ENCODE data around the gene ALDH16A1.
A peak's percentile ranks its signal among the peaks of the same experiment; 100 is the strongest.
"Not testable (repeated sequence)": the region's sequence is repeated elsewhere in the genome, so short reads cannot be mapped to it uniquely, and the experiment has no call there.

ALDH16A1 gene

DNA sequence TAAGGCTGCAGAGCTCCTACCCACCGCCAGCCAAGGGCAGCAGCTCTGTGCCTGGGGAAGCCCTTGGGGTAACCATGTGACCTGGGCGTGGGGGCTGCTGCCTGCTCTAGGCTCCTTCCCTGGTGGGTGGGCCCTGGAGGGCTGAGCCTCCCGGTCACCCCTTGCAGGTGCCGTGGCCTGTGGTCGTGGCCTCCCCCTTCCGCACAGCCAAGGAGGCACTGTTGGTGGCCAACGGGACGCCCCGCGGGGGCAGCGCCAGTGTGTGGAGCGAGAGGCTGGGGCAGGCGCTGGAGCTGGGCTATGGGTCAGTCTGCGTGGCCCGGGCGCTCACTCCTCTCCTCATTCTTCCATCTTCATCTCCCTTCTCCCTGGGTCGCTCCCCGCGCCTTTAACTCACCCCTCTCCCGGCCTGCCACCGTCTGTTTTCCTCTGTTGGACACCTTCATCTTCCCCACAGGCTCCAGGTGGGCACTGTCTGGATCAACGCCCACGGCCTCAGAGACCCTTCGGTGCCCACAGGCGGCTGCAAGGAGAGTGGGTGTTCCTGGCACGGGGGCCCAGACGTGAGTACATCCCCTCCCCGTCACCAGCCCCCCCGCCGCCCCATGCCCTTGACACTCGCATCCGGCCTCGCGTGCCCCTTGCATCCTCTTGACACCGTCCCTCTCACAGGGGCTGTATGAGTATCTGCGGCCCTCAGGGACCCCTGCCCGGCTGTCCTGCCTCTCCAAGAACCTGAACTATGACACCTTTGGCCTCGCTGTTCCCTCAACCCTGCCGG is 11.1 kb downstream of the ALDH16A1 start:
- Histone ChIP-seq H3K4me3 (ENCODE audit: low read length in 2 of 2) (no peak overlapping the region), H3K27ac (ENCODE audit: low read length) (no peak overlapping the region), H3K9me3 (ENCODE audit: control insufficient read depth in 2 of 2, low read length in 2 of 2) (no peaks in the 10 kb centered on the region), H3K9ac (ENCODE audit: low read length in 2 of 2) (no peak overlapping the region), H3K36me3 (ENCODE audit: control insufficient read depth in 2 of 2, insufficient read depth in 2 of 2, low read length in 2 of 2) (peaks cover 0 to 2% of the 10 kb centered on the region in 2 donors), H3K4me1 (ENCODE audit: control insufficient read depth, insufficient read depth, low read length) (peaks cover 3% of the 10 kb centered on the region), H3K27me3 (ENCODE audit: control insufficient read depth in 1 of 2, insufficient read depth in 2 of 2, low read length in 2 of 2) (no peaks in the 10 kb centered on the region)

DNA sequence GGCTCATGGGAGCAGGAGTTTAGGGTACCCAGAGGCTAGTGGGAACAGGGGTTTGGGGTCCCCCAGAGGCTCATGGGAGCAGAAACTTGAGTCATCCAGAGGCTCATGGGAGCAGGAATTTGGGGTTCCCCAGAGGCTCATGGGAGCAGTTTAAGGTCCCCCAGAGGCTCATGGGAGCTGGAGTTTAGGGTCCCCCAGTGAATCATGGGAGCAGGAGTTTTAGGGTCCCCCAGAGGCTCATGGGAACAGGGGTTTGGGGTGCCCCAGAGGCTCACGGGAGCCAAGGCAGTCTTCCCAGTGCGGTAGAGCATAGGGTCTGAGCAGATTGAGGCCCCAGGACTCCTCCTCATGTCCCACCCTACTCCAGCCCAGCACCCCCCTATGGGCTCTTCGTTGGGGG is 12.3 kb downstream of the ALDH16A1 start:
- Histone ChIP-seq H3K4me1 (ENCODE audit: control insufficient read depth, insufficient read depth, low read length) (peaks cover 5% of the 10 kb centered on the region), H3K36me3 (ENCODE audit: control insufficient read depth in 2 of 2, insufficient read depth in 2 of 2, low read length in 2 of 2) (no peaks in the 10 kb centered on the region), H3K9me3 (ENCODE audit: control insufficient read depth in 2 of 2, low read length in 2 of 2) (no peaks in the 10 kb centered on the region), H3K27me3 (ENCODE audit: control insufficient read depth in 1 of 2, insufficient read depth in 2 of 2, low read length in 2 of 2) (no peaks in the 10 kb centered on the region), H3K4me3 (ENCODE audit: low read length in 2 of 2) (no peak overlapping the region), H3K27ac (ENCODE audit: low read length) (no peak overlapping the region), H3K9ac (ENCODE audit: low read length in 2 of 2) (no peak overlapping the region)

DNA sequence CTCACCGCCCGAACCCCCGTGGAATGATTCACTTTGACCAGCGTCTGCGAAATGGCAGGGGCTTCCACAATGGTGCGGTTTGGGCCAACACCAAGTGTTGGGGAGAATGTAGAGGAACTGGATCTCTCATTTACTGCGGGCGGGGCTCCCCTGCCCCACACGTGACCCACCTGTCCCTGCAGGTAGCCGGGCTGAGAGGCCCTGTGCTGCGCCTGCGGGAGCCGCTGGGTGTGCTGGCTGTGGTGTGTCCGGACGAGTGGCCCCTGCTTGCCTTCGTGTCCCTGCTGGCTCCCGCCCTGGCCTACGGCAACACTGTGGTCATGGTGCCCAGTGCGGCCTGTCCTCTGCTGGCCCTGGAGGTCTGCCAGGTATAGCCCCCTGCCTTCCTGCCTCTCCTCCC is 15.2 kb downstream of the ALDH16A1 start:
- no peak overlapping the region for H3K9ac ChIP-seq (ENCODE audit: low read length in 2 of 2)
- no peaks in the 10 kb centered on the region for H3K9me3 ChIP-seq (ENCODE audit: control insufficient read depth in 2 of 2, low read length in 2 of 2)
- no peaks in the 10 kb centered on the region for H3K36me3 ChIP-seq (ENCODE audit: control insufficient read depth in 2 of 2, insufficient read depth in 2 of 2, low read length in 2 of 2)
- no peaks in the 10 kb centered on the region for H3K27me3 ChIP-seq (ENCODE audit: control insufficient read depth in 1 of 2, insufficient read depth in 2 of 2, low read length in 2 of 2)
- peaks cover 5% of the 10 kb centered on the region for H3K4me1 ChIP-seq (ENCODE audit: control insufficient read depth, insufficient read depth, low read length)
- H3K4me3 ChIP-seq (ENCODE audit: low read length in 2 of 2) = no peak overlapping the region
- H3K27ac ChIP-seq (ENCODE audit: low read length) = peak overlapping the region; percentile 6

DNA sequence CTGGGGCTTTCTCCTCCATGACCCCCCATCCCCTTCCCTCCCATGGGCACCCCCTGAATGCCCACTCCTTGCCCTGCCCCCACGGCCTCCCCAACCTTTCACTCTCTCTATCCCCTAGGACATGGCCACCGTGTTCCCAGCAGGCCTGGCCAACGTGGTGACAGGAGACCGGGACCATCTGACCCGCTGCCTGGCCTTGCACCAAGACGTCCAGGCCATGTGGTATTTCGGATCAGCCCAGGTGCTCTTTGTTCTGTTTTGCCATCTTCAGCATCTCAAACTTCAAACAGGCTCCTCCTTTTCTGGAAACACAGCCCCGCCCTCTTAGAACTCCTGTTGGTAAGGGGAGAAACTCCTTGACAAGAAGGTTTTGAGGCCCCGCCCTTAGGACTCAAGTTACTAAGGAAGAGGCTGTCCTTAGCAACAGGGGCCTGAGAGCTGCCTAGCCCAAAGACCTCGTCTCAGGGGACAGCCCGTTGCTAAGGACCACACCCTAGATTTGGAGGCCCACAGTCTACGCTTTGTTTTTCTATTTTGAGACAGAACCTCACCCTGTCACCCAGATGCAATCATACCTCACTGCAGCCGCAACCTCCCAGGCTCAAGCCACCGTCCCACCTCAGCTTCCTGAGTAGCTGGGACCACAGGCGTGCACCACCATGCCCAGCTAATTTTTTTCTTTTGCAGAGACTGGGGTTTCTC is 15.9 kb downstream of the ALDH16A1 start:
- Histone ChIP-seq H3K9ac (ENCODE audit: low read length in 2 of 2) (no peak overlapping the region), H3K27me3 (ENCODE audit: control insufficient read depth in 1 of 2, insufficient read depth in 2 of 2, low read length in 2 of 2) (no peaks in the 10 kb centered on the region), H3K36me3 (ENCODE audit: control insufficient read depth in 2 of 2, insufficient read depth in 2 of 2, low read length in 2 of 2) (no peaks in the 10 kb centered on the region), H3K27ac (ENCODE audit: low read length) (peak overlapping the region; percentile 6), H3K4me3 (ENCODE audit: low read length in 2 of 2) (no peak overlapping the region), H3K4me1 (ENCODE audit: control insufficient read depth, insufficient read depth, low read length) (peaks cover 10% of the 10 kb centered on the region), H3K9me3 (ENCODE audit: control insufficient read depth in 2 of 2, low read length in 2 of 2) (no peaks in the 10 kb centered on the region)

DNA sequence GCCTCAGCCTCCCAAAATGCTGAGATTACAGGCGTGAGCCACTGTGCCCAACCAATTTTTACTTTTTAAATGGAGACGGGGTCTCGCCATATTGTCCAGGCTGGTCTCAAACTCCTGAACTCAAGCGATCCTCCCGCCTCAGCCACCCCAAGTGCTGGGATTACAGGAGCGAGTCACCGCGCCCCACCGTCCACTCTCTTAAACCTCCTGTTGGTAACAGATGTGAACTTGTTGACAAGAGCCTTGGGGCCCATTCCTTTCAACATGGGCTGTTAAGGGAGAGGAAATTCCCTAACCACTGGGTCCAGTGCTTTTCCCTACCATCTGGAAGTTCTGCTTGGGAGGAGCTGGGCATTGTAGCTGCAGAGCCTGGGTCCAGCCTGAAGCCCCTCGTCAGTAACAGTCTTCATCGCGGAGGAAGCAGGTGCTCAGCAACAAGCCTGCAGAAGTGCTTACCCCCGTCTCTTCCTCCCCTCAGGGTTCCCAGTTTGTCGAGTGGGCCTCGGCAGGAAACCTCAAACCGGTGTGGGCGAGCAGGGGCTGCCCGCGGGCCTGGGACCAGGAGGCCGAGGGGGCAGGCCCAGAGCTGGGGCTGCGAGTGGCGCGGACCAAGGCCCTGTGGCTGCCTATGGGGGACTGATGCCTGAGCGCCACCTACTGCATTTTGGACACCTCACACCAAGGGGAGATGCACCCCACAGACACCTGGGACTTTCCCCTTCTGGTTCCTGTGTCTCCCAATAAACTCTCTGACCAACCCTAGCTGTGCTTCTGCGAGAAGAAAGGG is 17.0 kb downstream of the ALDH16A1 start:
- Histone ChIP-seq H3K27ac (ENCODE audit: low read length) (no peak overlapping the region), H3K9me3 (ENCODE audit: control insufficient read depth in 2 of 2, low read length in 2 of 2) (no peaks in the 10 kb centered on the region), H3K4me3 (ENCODE audit: low read length in 2 of 2) (no peak overlapping the region), H3K4me1 (ENCODE audit: control insufficient read depth, insufficient read depth, low read length) (peaks cover 17% of the 10 kb centered on the region), H3K9ac (ENCODE audit: low read length in 2 of 2) (no peak overlapping the region), H3K36me3 (ENCODE audit: control insufficient read depth in 2 of 2, insufficient read depth in 2 of 2, low read length in 2 of 2) (no peaks in the 10 kb centered on the region), H3K27me3 (ENCODE audit: control insufficient read depth in 1 of 2, insufficient read depth in 2 of 2, low read length in 2 of 2) (no peaks in the 10 kb centered on the region)

DNA sequence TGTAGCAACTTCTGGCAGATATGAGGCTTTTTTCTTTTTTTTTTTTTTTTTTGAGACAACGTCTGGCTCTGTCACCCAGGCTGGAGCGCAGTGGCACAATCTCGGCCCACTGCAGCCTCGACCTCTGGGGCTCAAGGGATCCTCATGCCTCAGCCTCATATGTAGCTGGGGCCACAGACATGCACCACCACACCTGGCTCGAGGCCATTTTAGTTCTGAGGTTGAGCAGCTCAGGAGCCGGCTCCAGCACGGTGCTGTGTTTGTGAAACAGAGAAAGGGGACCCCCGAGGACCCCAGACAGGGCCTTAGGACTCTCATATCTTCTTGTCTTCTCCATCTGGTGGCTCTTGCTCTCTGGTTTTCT is 17.6 kb downstream of the ALDH16A1 start:
- Histone ChIP-seq H3K9ac (ENCODE audit: low read length in 2 of 2) (no peak overlapping the region), H3K4me3 (ENCODE audit: low read length in 2 of 2) (no peak overlapping the region), H3K36me3 (ENCODE audit: control insufficient read depth in 2 of 2, insufficient read depth in 2 of 2, low read length in 2 of 2) (no peaks in the 10 kb centered on the region), H3K9me3 (ENCODE audit: control insufficient read depth in 2 of 2, low read length in 2 of 2) (no peaks in the 10 kb centered on the region), H3K27ac (ENCODE audit: low read length) (no peak overlapping the region), H3K4me1 (ENCODE audit: control insufficient read depth, insufficient read depth, low read length) (peaks cover 17% of the 10 kb centered on the region), H3K27me3 (ENCODE audit: control insufficient read depth in 1 of 2, insufficient read depth in 2 of 2, low read length in 2 of 2) (no peaks in the 10 kb centered on the region)

DNA sequence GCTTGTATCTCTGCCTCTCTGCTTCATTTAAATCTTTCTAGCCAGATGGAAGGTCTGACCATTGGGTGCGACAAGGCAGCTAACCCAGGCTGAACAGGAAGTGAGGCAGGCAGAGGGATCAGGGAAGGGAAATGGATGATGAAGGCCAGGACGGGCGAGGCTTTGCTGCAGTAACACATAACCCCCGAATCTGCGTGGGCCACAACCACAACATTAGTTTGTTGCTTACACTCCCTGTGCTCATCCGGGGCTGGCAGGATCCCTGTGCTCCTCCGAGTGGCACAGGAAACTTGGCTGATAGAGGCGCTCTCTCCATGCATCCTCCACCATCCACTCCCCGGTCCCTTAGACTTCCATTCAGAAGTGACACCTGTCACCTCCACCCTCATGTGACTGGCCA is 19.9 kb downstream of the ALDH16A1 start:
- Histone ChIP-seq H3K9ac (ENCODE audit: low read length in 2 of 2) (no peak overlapping the region), H3K4me1 (ENCODE audit: control insufficient read depth, insufficient read depth, low read length) (peaks cover 26% of the 10 kb centered on the region), H3K27me3 (ENCODE audit: control insufficient read depth in 1 of 2, insufficient read depth in 2 of 2, low read length in 2 of 2) (no peaks in the 10 kb centered on the region), H3K9me3 (ENCODE audit: control insufficient read depth in 2 of 2, low read length in 2 of 2) (no peaks in the 10 kb centered on the region), H3K27ac (ENCODE audit: low read length) (no peak overlapping the region), H3K36me3 (ENCODE audit: control insufficient read depth in 2 of 2, insufficient read depth in 2 of 2, low read length in 2 of 2) (no peaks in the 10 kb centered on the region), H3K4me3 (ENCODE audit: low read length in 2 of 2) (no peak overlapping the region)

DNA sequence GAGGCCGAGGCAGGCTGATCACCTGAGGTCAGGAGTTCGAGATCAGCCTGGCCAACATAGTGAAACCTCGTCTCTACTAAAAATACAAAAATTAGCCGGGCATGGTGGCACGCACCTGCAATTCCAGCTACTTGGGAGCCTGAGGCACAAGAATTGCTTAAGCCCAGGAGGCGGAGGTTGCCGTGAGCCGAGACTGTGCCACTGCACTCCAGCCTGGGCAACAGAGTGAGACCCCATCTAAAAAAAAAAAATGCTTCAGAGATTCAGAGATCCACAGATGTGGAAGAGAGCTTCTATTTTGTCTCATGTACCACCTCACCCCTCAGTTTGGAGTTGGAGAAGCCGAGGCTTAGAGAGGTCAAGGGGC is 20.5 kb downstream of the ALDH16A1 start:
- not testable (repeated sequence) for H3K36me3 ChIP-seq (ENCODE audit: control insufficient read depth in 2 of 2, insufficient read depth in 2 of 2, low read length in 2 of 2); H3K9me3 ChIP-seq (ENCODE audit: control insufficient read depth in 2 of 2, low read length in 2 of 2); H3K27me3 ChIP-seq (ENCODE audit: control insufficient read depth in 1 of 2, insufficient read depth in 2 of 2, low read length in 2 of 2)
- Histone ChIP-seq H3K4me1 (ENCODE audit: control insufficient read depth, insufficient read depth, low read length) (peaks cover 28% of the 10 kb centered on the region), H3K4me3 (ENCODE audit: low read length in 2 of 2) (peak overlapping the region; percentile 78 to 81), H3K9ac (ENCODE audit: low read length in 2 of 2) (peak overlapping the region; percentile 83 to 84), H3K27ac (ENCODE audit: low read length) (peak overlapping the region; percentile 71)

DNA sequence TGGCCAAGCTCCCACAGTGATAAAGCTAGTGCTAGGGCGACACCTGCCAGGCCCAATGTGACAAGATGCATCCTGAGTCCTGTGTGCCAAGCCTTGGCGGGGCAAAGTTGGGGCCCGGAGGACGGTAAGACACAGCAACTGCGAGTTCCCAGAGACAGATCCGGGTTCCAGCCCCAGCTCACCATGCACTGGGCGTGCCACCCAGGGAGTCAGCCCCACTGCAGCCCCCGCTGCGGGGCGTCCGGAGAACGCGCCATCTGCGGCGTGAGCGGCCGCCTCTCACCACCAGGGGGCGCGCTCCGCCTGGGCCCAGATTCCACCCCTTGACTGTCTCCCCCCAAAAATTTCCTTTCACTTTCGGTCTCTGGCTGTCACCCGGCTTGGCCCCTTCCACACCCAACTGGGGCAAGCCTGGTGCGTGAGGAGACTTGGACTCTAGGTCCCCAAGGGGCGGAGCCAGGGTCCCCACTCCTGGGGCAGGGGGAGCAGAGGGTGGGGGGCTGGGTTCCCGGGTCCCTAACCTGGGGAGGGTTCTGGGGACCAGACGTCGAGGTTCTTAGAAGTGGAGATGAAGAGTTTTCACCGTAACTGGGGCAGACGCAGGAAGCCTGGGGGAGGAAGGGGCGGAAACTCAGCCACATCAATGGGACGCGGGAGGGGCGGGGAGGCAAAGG is 21.0 kb downstream of the ALDH16A1 start, which contains the start of gene FLT3LG:
FLT3LG (plus strand) TSS at position 348 of the 674 bp plus-strand sequence. CDS start 425 bp downstream, outside the sequence.
- Histone ChIP-seq H3K27ac (ENCODE audit: low read length) (peak within 1 kb of the TSS; percentile 71), H3K9me3 (ENCODE audit: control insufficient read depth in 2 of 2, low read length in 2 of 2) (no peaks in the 10 kb centered on the region), H3K27me3 (ENCODE audit: control insufficient read depth in 1 of 2, insufficient read depth in 2 of 2, low read length in 2 of 2) (no peaks in the 10 kb centered on the region), H3K4me3 (ENCODE audit: low read length in 2 of 2) (peak within 1 kb of the TSS; percentile 78 to 81), H3K36me3 (ENCODE audit: control insufficient read depth in 2 of 2, insufficient read depth in 2 of 2, low read length in 2 of 2) (no peaks in the 10 kb centered on the region), H3K4me1 (ENCODE audit: control insufficient read depth, insufficient read depth, low read length) (peaks cover 26% of the 10 kb centered on the region), H3K9ac (ENCODE audit: low read length in 2 of 2) (peak within 1 kb of the TSS; percentile 83 to 84)

DNA sequence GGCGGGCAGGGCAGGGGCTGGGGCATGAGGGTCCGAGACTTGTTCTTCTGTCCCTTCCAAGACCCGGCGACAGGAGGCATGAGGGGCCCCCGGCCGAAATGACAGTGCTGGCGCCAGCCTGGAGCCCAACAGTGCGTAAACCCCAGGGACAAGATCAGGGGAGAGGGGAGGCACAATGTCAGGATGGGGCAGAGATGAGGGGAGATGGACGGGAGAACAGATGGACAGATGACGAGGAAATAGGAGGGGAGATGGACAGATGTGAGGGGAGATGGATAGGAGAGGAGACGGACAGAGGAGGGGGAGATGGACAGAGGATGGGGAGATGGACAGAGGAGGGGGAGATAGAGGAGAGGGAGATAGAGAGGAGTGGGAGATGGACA is 21.5 kb downstream of the ALDH16A1 start:
- no peaks in the 10 kb centered on the region for H3K36me3 ChIP-seq (ENCODE audit: control insufficient read depth in 2 of 2, insufficient read depth in 2 of 2, low read length in 2 of 2)
- H3K27ac ChIP-seq (ENCODE audit: low read length) = peak overlapping the region; percentile 71
- H3K9ac ChIP-seq (ENCODE audit: low read length in 2 of 2) = peak overlapping the region; percentile 83 to 84
- H3K27me3 ChIP-seq (ENCODE audit: control insufficient read depth in 1 of 2, insufficient read depth in 2 of 2, low read length in 2 of 2) = no peaks in the 10 kb centered on the region
- H3K4me1 ChIP-seq (ENCODE audit: control insufficient read depth, insufficient read depth, low read length) = peaks cover 26% of the 10 kb centered on the region
- H3K4me3 ChIP-seq (ENCODE audit: low read length in 2 of 2) = peak overlapping the region; percentile 78 to 81
- H3K9me3 ChIP-seq (ENCODE audit: control insufficient read depth in 2 of 2, low read length in 2 of 2) = no peaks in the 10 kb centered on the region

Measured in stomach smooth muscle (tissue), 2 donors.